ENCODE results near the gene ALDH3B2.

ALDH3B2 gene

GRCh38 chr11:67636962-67637361, 37.5 kb downstream of the ALDH3B2 start:
- TF ChIP-seq REST (IDR thresholded peaks at IDR 0.05; ENCODE audit: insufficient read depth in 1 of 2, low read depth in 2 of 2, low read length in 2 of 2) (no peak), FOXP2 (optimal IDR thresholded peaks at IDR 0.05; ENCODE audit: borderline replicate concordance, extremely low read depth, extremely low read length, insufficient read depth) (no peak), TAF1 (IDR thresholded peaks at IDR 0.05; ENCODE audit: borderline replicate concordance, insufficient read depth, low read length) (no peak), SIN3A (IDR thresholded peaks at IDR 0.05; ENCODE audit: borderline replicate concordance, insufficient read depth, low read length) (no peak), POLR2AphosphoS5 (IDR thresholded peaks at IDR 0.05; ENCODE audit: low read depth, low read length) (no peak)

DNA sequence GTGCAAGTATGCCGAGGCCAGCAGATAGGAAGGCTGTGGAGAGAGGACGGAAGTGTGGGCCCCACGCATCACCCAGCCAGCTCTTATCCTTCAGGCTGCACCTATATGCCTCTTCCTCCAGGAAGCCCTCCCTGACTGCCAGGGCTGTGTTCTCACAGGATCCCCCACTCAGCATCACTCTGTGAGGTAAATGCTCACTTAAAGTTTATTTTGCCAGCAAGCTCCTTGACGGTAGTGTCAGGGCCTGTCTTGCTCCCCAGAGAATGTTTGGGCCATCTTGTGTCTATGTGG, 39.2 kb downstream of the ALDH3B2 start:
- no peak for TF ChIP-seq FOXP2 (optimal IDR thresholded peaks at IDR 0.05; ENCODE audit: borderline replicate concordance, extremely low read depth, extremely low read length, insufficient read depth)
- no peak for TF ChIP-seq REST (IDR thresholded peaks at IDR 0.05; ENCODE audit: insufficient read depth in 1 of 2, low read depth in 2 of 2, low read length in 2 of 2)
- no peak for TF ChIP-seq POLR2AphosphoS5 (IDR thresholded peaks at IDR 0.05; ENCODE audit: low read depth, low read length)
- no peak for TF ChIP-seq SIN3A (IDR thresholded peaks at IDR 0.05; ENCODE audit: borderline replicate concordance, insufficient read depth, low read length)

- TF ChIP-seq POLR2AphosphoS5 (IDR thresholded peaks at IDR 0.05; ENCODE audit: low read depth, low read length) (no peak), TAF1 (IDR thresholded peaks at IDR 0.05; ENCODE audit: borderline replicate concordance, insufficient read depth, low read length) (no peak), REST (IDR thresholded peaks at IDR 0.05; ENCODE audit: insufficient read depth in 1 of 2, low read depth in 2 of 2, low read length in 2 of 2) (no peak), SIN3A (IDR thresholded peaks at IDR 0.05; ENCODE audit: borderline replicate concordance, insufficient read depth, low read length) (no peak), FOXP2 (optimal IDR thresholded peaks at IDR 0.05; ENCODE audit: borderline replicate concordance, extremely low read depth, extremely low read length, insufficient read depth) (no peak)
These were observed 39.8 kb downstream of the ALDH3B2 start for GRCh38 chr11:67634366-67635230.

DNA sequence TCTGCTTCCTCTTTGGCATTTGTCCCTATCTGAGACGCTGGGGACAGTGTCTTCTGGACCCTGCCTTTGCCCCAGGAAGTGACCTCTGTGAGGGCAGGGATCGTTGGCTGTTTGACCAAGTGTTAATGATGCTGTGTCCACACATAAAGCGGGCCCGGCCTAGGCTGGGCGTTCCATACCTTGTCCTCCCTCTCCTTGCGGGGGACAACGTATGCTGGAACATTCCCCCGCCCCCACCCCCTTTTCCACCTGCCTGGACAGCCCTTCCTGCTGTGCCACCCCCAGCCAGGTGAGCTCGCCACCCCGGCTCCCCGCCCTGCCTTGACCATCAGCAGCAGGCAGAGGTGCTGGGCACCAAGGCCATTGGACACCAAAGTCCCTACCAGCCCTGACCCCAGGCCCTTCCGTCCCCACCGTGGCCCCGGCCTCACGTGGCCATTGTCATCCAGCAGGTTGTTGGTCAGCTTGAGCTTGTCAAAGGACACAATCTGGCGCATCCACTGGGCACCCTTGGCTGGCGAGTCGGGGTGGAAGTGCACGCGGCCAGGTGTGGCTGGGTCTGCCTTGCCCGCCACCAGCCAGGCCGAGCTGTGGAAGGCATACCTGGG, 40.6 kb downstream of the ALDH3B2 start:
- TF ChIP-seq SIN3A (IDR thresholded peaks at IDR 0.05; ENCODE audit: borderline replicate concordance, insufficient read depth, low read length) (no peak), FOXP2 (optimal IDR thresholded peaks at IDR 0.05; ENCODE audit: borderline replicate concordance, extremely low read depth, extremely low read length, insufficient read depth) (no peak)

DNA sequence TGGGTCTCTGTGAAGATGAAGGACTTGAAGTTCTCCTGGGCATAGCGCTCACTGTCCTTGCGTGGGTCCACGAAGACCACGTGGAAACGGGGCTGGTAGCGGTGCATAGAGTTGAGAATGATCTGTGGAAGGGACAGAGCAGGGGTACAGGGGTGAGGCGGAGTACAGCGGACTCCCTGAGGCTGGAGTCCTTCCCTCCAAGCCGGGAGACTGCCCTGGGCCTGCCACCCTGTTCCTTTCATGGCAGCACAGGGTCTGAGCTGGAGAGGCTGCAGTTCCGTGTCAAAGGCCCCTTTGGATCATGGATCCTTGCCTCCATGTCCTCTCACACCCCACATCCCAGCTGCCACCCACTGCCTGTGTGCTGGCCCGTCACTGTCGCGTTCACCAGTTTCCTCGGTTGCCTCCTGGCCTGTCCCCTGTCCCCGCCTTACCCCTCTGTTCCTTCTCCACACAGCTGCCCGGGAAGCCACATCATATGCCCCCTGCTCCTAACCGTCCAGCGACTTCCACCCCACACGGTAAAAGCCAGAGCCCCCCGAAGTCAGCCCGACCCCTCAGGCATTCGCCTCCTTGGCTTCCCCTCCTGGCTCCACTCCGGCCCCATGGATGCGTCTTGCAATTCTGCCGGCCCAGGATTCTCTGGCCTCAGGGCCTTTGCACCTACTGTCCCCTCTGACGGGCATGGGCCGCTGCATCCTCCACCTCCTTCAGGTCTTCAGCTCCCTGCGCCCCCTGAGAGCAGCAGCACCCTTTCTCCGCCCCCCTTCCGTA, 41.3 kb downstream of the ALDH3B2 start:
- TF ChIP-seq REST (IDR thresholded peaks at IDR 0.05; ENCODE audit: insufficient read depth in 1 of 2, low read depth in 2 of 2, low read length in 2 of 2) (no peak), SIN3A (IDR thresholded peaks at IDR 0.05; ENCODE audit: borderline replicate concordance, insufficient read depth, low read length) (no peak)

All from PFSK-1 (cell line).